ENCODE measurements around the gene CACNA1D.

DNA sequence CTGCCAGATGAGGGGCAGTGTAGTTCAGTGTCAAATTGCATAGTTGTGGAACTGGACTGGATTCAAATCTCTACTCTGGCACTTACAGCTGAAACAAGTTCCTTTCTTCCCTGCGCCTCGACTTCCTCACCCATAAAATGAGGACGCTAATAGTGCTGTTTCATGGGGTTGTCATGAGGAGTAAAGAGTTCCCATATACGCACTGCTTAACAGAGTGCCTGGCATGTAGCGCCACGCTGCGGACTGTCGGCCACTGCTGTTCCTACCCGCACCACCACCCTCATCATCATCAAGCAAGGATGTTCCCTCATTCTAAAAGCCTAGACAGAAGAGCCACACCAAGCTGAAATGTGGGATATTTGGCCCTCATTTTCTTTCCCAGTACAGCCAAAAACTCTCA lies 259.9 kb downstream of the CACNA1D start:
- TF ChIP-seq, protein P1, sequence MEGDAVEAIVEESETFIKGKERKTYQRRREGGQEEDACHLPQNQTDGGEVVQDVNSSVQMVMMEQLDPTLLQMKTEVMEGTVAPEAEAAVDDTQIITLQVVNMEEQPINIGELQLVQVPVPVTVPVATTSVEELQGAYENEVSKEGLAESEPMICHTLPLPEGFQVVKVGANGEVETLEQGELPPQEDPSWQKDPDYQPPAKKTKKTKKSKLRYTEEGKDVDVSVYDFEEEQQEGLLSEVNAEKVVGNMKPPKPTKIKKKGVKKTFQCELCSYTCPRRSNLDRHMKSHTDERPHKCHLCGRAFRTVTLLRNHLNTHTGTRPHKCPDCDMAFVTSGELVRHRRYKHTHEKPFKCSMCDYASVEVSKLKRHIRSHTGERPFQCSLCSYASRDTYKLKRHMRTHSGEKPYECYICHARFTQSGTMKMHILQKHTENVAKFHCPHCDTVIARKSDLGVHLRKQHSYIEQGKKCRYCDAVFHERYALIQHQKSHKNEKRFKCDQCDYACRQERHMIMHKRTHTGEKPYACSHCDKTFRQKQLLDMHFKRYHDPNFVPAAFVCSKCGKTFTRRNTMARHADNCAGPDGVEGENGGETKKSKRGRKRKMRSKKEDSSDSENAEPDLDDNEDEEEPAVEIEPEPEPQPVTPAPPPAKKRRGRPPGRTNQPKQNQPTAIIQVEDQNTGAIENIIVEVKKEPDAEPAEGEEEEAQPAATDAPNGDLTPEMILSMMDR (IDR thresholded peaks at IDR 0.05), result no peak
- no peak for TF ChIP-seq POLR2A (IDR thresholded peaks at IDR 0.05)
